Nephron (organoid): ENCODE data around the gene RAB27B.
"Not testable (repeated sequence)": the region's sequence is repeated elsewhere in the genome, so short reads cannot be mapped to it uniquely, and the experiment has no call there.

Experiments used
- H3K27ac Mint-ChIP-seq, 3 experiments: 2 replicates each; pipeline ENCODE4 v1.8.0; 2020; ENCODE audit warnings: mixed read lengths in 3 of 3, mild to moderate bottlenecking in 2 of 3, moderate library complexity in 1 of 3
- H3K27me3 Mint-ChIP-seq: 2 replicates; pipeline ENCODE4 v1.8.0; 2021; ENCODE audit warnings: low read depth, mild to moderate bottlenecking, moderate library complexity, mixed read lengths
- H3K36me3 Mint-ChIP-seq: 2 replicates; pipeline ENCODE4 v1.8.0; 2020; ENCODE audit warnings: low read depth, mixed read lengths
- H3K4me1 Mint-ChIP-seq: 2 replicates; pipeline ENCODE4 v1.8.0; 2020; ENCODE audit warnings: mixed read lengths
- H3K4me3 Mint-ChIP-seq, 3 experiments: 2 replicates each; pipeline ENCODE4 v1.8.0; 2020; ENCODE audit warnings: mild to moderate bottlenecking in 3 of 3, mixed read lengths in 3 of 3, moderate library complexity in 2 of 3
- H3K9me3 Mint-ChIP-seq: 2 replicates; pipeline ENCODE4 v1.8.0; 2020; ENCODE audit warnings: mixed read lengths
- CTCF ChIP-seq, 3 experiments: fragments of 200-600 bp; sonication (generic); IDR thresholded peaks; one replicate each; pipeline ENCODE4 v1.5.0; 2021; ENCODE audit warnings: antibody characterized with exemption in 3 of 3; ENCODE audit not compliant: unreplicated experiment in 3 of 3

Gene RAB27B

GRCh38 chr18:54849683-54850082 is 21.4 kb downstream of the RAB27B start:
- H3K4me1 Mint-ChIP-seq = no peaks in the 10 kb centered on the region
- H3K36me3 Mint-ChIP-seq = no peaks in the 10 kb centered on the region
- TF ChIP-seq CTCF (IDR thresholded peaks at IDR 0.05; ENCODE audit: unreplicated experiment in 3 of 3) = no peak
- H3K4me3 Mint-ChIP-seq = no peak overlapping the region
- no peaks in the 10 kb centered on the region for H3K9me3 Mint-ChIP-seq
- no peak overlapping the region for H3K27ac Mint-ChIP-seq
- no peaks in the 10 kb centered on the region for H3K27me3 Mint-ChIP-seq

DNA sequence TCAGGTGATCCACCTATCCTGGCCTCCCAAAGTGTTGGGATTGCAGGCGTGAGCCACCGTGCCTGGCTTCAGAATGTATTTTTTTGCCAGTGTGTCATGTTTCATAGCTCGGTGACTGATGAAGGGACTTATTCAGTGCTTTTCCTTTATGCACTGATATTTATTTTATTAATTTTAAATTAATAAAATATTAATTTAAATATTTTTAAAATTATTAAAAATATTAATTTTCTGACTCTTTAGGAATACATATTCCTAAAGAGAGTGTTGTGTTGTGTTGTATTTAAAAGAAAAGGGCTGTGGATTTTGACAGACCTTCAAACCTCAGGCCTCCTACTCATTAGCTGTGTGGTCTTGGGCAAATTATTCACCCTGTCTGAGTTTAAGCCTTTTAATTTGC is 22.3 kb downstream of the RAB27B start:
- H3K36me3 Mint-ChIP-seq = no peaks in the 10 kb centered on the region
- no peak for TF ChIP-seq CTCF (IDR thresholded peaks at IDR 0.05; ENCODE audit: unreplicated experiment in 3 of 3)
- H3K4me3 Mint-ChIP-seq = no peak overlapping the region
- H3K9me3 Mint-ChIP-seq = no peaks in the 10 kb centered on the region
- no peaks in the 10 kb centered on the region for H3K27me3 Mint-ChIP-seq
- no peaks in the 10 kb centered on the region for H3K4me1 Mint-ChIP-seq
- H3K27ac Mint-ChIP-seq = no peak overlapping the region

- Mint-ChIP-seq H3K36me3 (no peaks in the 10 kb centered on the region), H3K27me3 (no peaks in the 10 kb centered on the region), H3K4me3 (no peak overlapping the region), H3K4me1 (no peaks in the 10 kb centered on the region), H3K9me3 (no peaks in the 10 kb centered on the region), H3K27ac (no peak overlapping the region)
- no peak for TF ChIP-seq CTCF (IDR thresholded peaks at IDR 0.05; ENCODE audit: unreplicated experiment in 3 of 3)
These were observed 24.8 kb downstream of the RAB27B start for GRCh38 chr18:54852780-54853675.

DNA sequence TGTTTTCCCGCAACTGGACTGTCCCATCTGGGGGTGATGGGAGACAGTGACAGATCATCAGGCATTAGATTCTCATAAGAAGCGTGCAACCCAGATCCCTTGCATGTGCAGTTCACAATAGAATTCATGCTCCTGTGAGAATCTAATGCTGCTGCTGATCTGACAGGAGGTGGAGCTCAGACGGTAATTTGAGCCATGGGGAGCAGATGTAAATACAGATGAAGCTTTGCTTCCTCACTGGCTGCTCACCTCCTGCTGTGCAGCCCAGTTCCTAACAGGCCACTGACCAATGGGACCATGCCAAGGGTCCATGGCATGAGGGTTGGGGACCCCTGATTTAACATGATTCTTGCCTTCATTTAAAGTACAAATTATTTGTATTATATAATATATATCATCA is 26.8 kb downstream of the RAB27B start:
- H3K4me1 Mint-ChIP-seq, H3K4me3 Mint-ChIP-seq, H3K27ac Mint-ChIP-seq, H3K36me3 Mint-ChIP-seq, H3K27me3 Mint-ChIP-seq, H3K9me3 Mint-ChIP-seq: not testable (repeated sequence)

GRCh38 chr18:54856105-54856646 is 27.9 kb downstream of the RAB27B start:
- Mint-ChIP-seq H3K27ac (no peak overlapping the region), H3K36me3 (no peaks in the 10 kb centered on the region), H3K9me3 (no peaks in the 10 kb centered on the region), H3K4me3 (no peak overlapping the region), H3K4me1 (no peaks in the 10 kb centered on the region), H3K27me3 (no peaks in the 10 kb centered on the region)
- TF ChIP-seq CTCF (IDR thresholded peaks at IDR 0.05; ENCODE audit: unreplicated experiment in 3 of 3) = no peak

GRCh38 chr18:54857499-54857898 is 29.2 kb downstream of the RAB27B start:
- H3K4me3 Mint-ChIP-seq = no peak overlapping the region
- no peak overlapping the region for H3K27ac Mint-ChIP-seq
- no peaks in the 10 kb centered on the region for H3K9me3 Mint-ChIP-seq
- TF ChIP-seq CTCF (IDR thresholded peaks at IDR 0.05; ENCODE audit: unreplicated experiment in 3 of 3) = no peak
- H3K27me3 Mint-ChIP-seq = no peaks in the 10 kb centered on the region
- no peaks in the 10 kb centered on the region for H3K4me1 Mint-ChIP-seq
- no peaks in the 10 kb centered on the region for H3K36me3 Mint-ChIP-seq
